Ramos (cell line): ENCODE data around the gene EFL1.
"Not testable (repeated sequence)": the region's sequence is repeated elsewhere in the genome, so short reads cannot be mapped to it uniquely, and the experiment has no call there.

Experiments
- in situ Hi-C: fragments of 300-500 bp; cut with MboI; formaldehyde crosslinking; loops from one replicate; pipeline ENCODE4 v1.14.3; 2022; ENCODE audit warnings: low sequenced_read_pairs; ENCODE audit not compliant: unreplicated experiment

The EFL1 gene

GRCh38 chr15:82262422-82263026 is at the start of gene EFL1, which contains the start of gene SAXO2:
Gene EFL1 (minus strand): TSS chr15:82262734. CDS start chr15:82261778, 956 bp downstream.
Gene SAXO2 (plus strand): TSS chr15:82262818. CDS start chr15:82262880, 62 bp downstream.
- in situ Hi-C loops, result no loop called here

GRCh38 chr15:82311321-82311720 is 48.8 kb upstream of the EFL1 start:
- in situ Hi-C loops, result not testable (repeated sequence)

GRCh38 chr15:82309802-82310201 is 47.3 kb upstream of the EFL1 start:
- in situ Hi-C loops, result no loop called here

GRCh38 chr15:82307714-82308081 is 45.2 kb upstream of the EFL1 start:
- in situ Hi-C loops, result no loop called here

GRCh38 chr15:82306791-82307713 is 44.5 kb upstream of the EFL1 start:
- in situ Hi-C loops, result no loop called here

- in situ Hi-C loops, result no loop called here
Observed at GRCh38 chr15:82305621-82306048, 43.1 kb upstream of the EFL1 start.

- in situ Hi-C loops, result no loop called here
Observed at GRCh38 chr15:82304778-82305090, 42.2 kb upstream of the EFL1 start.

GRCh38 chr15:82303956-82304777 is 41.6 kb upstream of the EFL1 start:
- in situ Hi-C loops, result no loop called here

- in situ Hi-C loops, result no loop called here
Observed at GRCh38 chr15:82301296-82302016, 38.9 kb upstream of the EFL1 start.

- in situ Hi-C loops, result no loop called here
Observed at GRCh38 chr15:82300883-82301282, 38.3 kb upstream of the EFL1 start.

- in situ Hi-C loops, result not testable (repeated sequence)
Observed at GRCh38 chr15:82300326-82300725, 37.8 kb upstream of the EFL1 start.

- in situ Hi-C loops, result not testable (repeated sequence)
Observed at GRCh38 chr15:82299511-82299914, 37.0 kb upstream of the EFL1 start.

- in situ Hi-C loops, result no loop called here
Observed at GRCh38 chr15:82298520-82298919, 36.0 kb upstream of the EFL1 start.

GRCh38 chr15:82298032-82298431 is 35.5 kb upstream of the EFL1 start:
- in situ Hi-C loops, result no loop called here

- in situ Hi-C loops, result no loop called here
Observed at GRCh38 chr15:82297546-82297945, 35.0 kb upstream of the EFL1 start.

GRCh38 chr15:82294061-82294690 is 31.6 kb upstream of the EFL1 start:
- in situ Hi-C loops, result no loop called here

- in situ Hi-C loops, result no loop called here
Observed at GRCh38 chr15:82292271-82292670, 29.7 kb upstream of the EFL1 start.

GRCh38 chr15:82288202-82288601 is 25.7 kb upstream of the EFL1 start:
- in situ Hi-C loops, result not testable (repeated sequence)

- in situ Hi-C loops, result not testable (repeated sequence)
Observed at GRCh38 chr15:82286475-82286874, 23.9 kb upstream of the EFL1 start.

- in situ Hi-C loops, result not testable (repeated sequence)
Observed at GRCh38 chr15:82284381-82284780, 21.8 kb upstream of the EFL1 start.
